Measurements from ENCODE around the gene STMN3. TPM values are rescaled to one million over a fixed set of nuclear protein-coding genes. Genes with fewer than 3 reads are reported as not detected.

The STMN3 gene
- total and polyA plus RNA-seq, 11 donors, result 2.9 to 15.6 (median 5.2) TPM

DNA sequence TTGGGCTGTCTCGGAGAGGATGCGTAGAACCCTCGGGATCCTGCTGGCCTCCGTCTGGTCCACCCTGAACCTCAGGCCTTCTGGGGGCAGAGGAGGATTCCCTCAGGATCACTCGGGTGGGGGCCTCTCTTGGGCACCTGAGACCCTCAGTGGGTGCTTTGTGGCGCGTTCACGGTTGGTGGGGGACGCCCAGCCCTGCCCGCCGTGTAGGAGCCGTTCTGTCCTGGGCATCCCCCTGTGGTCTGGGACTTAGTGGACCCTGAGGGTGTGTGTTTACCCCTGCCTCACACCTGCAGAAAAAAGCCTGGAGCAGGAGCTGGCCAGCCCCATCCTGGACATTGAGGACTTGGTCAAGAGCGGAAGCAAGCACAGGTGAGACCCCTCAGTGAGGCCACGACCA, 12.5 kb upstream of the STMN3 start:
- 91 to 97% (median 93%) methylated on average over 11 to 14 of the region's 14 CpGs for WGBS, 4 donors
- Histone ChIP-seq H3K4me3 (no peak overlapping the region), H3K27ac (no peak overlapping the region), H3K9me3 (no peaks in the 10 kb centered on the region), H3K36me3 (peaks cover 0 to 82% (median 60%) of the 10 kb centered on the region in 9 donors), H3K4me1 (no peaks in the 10 kb centered on the region), H3K27me3 (no peaks in the 10 kb centered on the region)
- no peak for DNase-seq
- ATAC-seq, result no peak
- TF ChIP-seq POLR2A (IDR thresholded peaks at IDR 0.05), result no peak
- no peak for TF ChIP-seq CTCF (IDR thresholded peaks at IDR 0.05)
- intact Hi-C loops (cut with DNase I), result no loop called here

GRCh38 chr20:63664861-63665594, 11.8 kb upstream of the STMN3 start:
- Histone ChIP-seq H3K4me1 (no peaks in the 10 kb centered on the region), H3K4me3 (no peak overlapping the region), H3K9me3 (no peaks in the 10 kb centered on the region), H3K27ac (no peak overlapping the region), H3K27me3 (no peaks in the 10 kb centered on the region), H3K36me3 (peaks cover 0 to 82% (median 66%) of the 10 kb centered on the region in 9 donors)
- 69 to 76% (median 72%) methylated on average over 10 to 18 of the region's 18 CpGs for WGBS, 4 donors
- DNase-seq (no peak), ATAC-seq (peak in 2 of 4 donors; percentile 21 to 68)
- TF ChIP-seq CTCF (IDR thresholded peaks at IDR 0.05) (no peak), POLR2A (IDR thresholded peaks at IDR 0.05) (no peak)
- intact Hi-C loops (cut with DNase I), result no loop called here

DNA sequence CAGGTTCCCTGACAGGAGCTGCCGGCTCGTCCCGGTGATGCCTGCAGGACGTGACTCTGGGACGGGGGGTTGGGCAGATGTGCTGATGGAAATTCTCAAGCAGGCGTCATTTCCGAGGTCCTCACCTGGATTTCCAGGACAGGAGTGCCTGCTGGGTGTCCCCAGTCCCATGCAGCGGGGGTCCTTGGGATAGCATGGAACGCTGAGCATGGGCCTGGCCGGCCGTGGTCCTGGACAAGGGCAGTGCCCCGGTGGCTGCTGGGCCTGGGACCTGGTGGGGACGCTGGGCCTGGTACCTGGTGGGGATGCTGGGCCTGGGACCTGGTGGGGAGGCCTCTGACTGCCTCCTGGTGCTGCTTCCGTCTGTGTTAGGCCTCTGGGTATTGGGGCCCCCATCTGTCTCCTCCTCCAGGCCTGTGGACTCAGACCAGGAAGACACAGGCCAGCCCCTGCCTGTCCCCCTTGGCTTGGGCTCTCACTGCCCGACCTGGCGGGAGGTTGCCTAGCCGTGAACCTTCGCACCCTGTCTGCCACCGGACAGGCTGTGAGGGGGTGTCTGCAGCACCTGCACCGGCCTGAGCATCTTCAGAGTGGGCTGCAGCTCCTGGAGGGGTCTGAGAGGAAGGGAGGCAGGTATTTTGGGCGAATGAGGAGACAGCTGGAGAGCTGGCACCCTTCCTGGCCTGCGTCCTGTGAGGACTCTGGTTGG, 11.1 kb upstream of the STMN3 start:
- WGBS, 4 donors, result 85 to 92% (median 90%) methylated on average over 13 to 22 of the region's 22 CpGs
- Histone ChIP-seq H3K27ac (no peak overlapping the region), H3K4me3 (no peak overlapping the region), H3K36me3 (peaks cover 0 to 82% (median 64%) of the 10 kb centered on the region in 9 donors), H3K9me3 (no peaks in the 10 kb centered on the region), H3K4me1 (peaks cover 0 to 6% (median 4%) of the 10 kb centered on the region in 12 donors), H3K27me3 (no peaks in the 10 kb centered on the region)
- ATAC-seq, result no peak
- no peak for DNase-seq
- TF ChIP-seq CTCF (IDR thresholded peaks at IDR 0.05) (no peak), POLR2A (IDR thresholded peaks at IDR 0.05) (no peak)
- intact Hi-C loops (cut with DNase I), result no loop called here

- 88 to 93% (median 90%) methylated on average over 14 to 26 of the region's 26 CpGs for WGBS, 4 donors
- Histone ChIP-seq H3K27me3 (no peaks in the 10 kb centered on the region), H3K4me1 (peaks cover 3 to 12% (median 9%) of the 10 kb centered on the region in 12 donors), H3K4me3 (no peak overlapping the region), H3K36me3 (peaks cover 0 to 74% (median 56%) of the 10 kb centered on the region in 9 donors), H3K9me3 (no peaks in the 10 kb centered on the region), H3K27ac (no peak overlapping the region)
- TF ChIP-seq CTCF (IDR thresholded peaks at IDR 0.05) (no peak), POLR2A (IDR thresholded peaks at IDR 0.05) (no peak)
- ATAC-seq, result no peak
- intact Hi-C loops (cut with DNase I), result no loop called here
- DNase-seq, result no peak
Measured at GRCh38 chr20:63663332-63664066, 10.3 kb upstream of the STMN3 start.
